ENCODE measurements around the gene GAS2L2.

DNA sequence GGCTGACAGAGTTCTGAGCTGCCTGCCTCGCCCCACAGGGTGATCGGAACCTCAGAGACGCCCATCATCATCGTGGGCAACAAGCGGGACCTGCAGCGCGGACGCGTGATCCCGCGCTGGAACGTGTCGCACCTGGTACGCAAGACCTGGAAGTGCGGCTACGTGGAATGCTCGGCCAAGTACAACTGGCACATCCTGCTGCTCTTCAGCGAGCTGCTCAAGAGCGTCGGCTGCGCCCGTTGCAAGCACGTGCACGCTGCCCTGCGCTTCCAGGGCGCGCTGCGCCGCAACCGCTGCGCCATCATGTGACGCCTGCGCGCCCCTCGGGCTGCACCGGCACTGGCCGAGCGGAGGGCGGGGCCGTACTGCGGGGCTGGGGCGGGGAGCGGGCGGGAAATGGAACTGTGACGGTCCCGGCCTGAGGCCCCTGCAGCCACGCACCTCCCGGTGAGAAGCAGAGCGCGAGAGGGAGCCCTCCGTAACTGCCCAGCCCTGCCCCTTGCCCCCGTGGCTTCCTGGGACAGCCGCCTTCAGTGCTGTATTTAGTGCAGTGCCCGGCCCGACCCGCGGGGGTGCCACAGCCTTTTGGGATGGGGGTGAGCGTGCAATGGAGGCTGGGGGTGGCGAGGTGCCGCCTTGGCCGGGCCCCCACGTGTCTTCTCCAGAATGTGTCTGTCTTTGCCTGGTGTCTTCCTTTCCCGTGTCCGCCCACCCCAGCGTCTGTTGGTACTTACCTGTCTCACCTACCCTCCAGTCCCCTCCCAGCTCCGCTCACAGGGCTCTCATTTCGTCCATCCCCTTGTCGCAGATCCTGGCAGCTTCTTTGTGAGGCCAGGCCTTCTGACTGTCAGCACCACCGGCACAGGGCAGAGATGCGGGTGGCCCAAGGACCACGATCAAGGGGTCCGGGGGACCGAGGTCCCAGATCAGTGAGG, 11.8 kb downstream of the GAS2L2 start:
- TF ChIP-seq, protein P1, sequence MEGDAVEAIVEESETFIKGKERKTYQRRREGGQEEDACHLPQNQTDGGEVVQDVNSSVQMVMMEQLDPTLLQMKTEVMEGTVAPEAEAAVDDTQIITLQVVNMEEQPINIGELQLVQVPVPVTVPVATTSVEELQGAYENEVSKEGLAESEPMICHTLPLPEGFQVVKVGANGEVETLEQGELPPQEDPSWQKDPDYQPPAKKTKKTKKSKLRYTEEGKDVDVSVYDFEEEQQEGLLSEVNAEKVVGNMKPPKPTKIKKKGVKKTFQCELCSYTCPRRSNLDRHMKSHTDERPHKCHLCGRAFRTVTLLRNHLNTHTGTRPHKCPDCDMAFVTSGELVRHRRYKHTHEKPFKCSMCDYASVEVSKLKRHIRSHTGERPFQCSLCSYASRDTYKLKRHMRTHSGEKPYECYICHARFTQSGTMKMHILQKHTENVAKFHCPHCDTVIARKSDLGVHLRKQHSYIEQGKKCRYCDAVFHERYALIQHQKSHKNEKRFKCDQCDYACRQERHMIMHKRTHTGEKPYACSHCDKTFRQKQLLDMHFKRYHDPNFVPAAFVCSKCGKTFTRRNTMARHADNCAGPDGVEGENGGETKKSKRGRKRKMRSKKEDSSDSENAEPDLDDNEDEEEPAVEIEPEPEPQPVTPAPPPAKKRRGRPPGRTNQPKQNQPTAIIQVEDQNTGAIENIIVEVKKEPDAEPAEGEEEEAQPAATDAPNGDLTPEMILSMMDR (IDR thresholded peaks at IDR 0.05), result no peak
- TF ChIP-seq POLR2A (IDR thresholded peaks at IDR 0.05), result no peak

All from breast epithelium (tissue), 3 donors.